ENCODE data around the gene TMEM80.

DNA sequence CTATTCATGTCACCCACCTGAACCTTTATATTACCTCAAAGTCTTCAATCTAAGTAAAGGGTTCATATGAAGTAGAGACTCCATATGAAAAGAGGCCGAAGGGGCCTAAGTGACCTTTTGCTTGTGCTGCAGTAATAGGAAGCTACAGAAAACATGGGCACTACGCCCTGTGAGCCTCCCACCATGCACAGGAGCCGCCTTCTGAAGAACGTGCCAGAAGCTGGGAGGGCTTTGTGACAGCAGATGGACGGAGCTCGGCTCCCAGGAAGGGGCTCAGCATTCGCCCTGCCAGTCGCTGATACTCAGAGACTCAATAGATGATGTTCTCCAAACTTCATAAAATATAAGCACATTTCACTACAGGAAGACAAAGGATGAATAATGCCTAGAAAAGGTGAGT, 21.8 kb upstream of the TMEM80 start:
- TF ChIP-seq CTCF (IDR thresholded peaks at IDR 0.05 in 4 of 5, conservative IDR thresholded peaks at IDR 0.05 in 1 of 5) (no peak), POLR2A (IDR thresholded peaks at IDR 0.05) (no peak)
